ENCODE results near the gene NFASC. TPM values are rescaled to one million over a fixed set of nuclear protein-coding genes. Genes with fewer than 3 reads are reported as not detected.

Gene NFASC
- total RNA-seq, 5 donors from 2014 or later (not counting 1 experiment from before 2014, with no cell fraction given) = 0.13 to 0.35 (median 0.19) TPM; not detected in 2

DNA sequence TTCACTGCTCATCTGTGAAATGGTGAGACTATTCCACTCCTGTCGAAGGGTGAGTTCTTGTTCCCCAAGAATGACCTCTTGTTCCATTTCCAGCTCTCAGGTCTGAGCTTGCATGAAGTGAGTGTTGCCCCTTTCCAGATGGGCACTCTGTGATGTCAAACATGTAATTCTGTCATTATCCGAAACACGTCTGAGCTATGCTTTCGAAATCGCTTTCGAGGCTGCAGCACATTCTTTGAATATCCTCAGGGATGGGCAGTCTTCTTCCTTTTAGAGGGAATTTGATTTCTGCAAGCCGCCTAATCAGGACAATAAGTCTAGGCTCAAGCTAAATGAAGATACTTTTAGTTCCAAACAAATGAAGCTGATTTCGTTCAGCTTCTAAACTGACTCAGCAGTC lies 15.1 kb downstream of the NFASC start:
- ATAC-seq (replicated peaks in 1 of 4) (no peak), DNase-seq (no peak)
- Mint-ChIP-seq H3K4me3 (no peak overlapping the region), H3K4me1 (no peaks in the 10 kb centered on the region), H3K9me3 (no peaks in the 10 kb centered on the region), H3K36me3 (no peaks in the 10 kb centered on the region), H3K27me3 (peaks cover 14 to 18% of the 10 kb centered on the region in 2 donors), H3K27ac (no peak overlapping the region)
- Histone ChIP-seq H3K4me3 (ENCODE audit: control insufficient read depth in 1 of 2, extremely low read depth in 1 of 2, low read length in 1 of 2) (no peak overlapping the region), H3K27me3 (replicated peaks in 1 of 2; ENCODE audit: control insufficient read depth in 2 of 2, extremely low read depth in 1 of 2, insufficient read depth in 2 of 2, low read length in 1 of 2) (peaks cover 7 to 9% of the 10 kb centered on the region in 2 experiments), H3K4me1 (ENCODE audit: control insufficient read depth in 1 of 2, extremely low read depth in 1 of 2, insufficient read depth in 2 of 2, low read length in 2 of 2) (no peaks in the 10 kb centered on the region), H3K36me3 (ENCODE audit: control insufficient read depth in 2 of 2, extremely low read depth in 1 of 2, insufficient read depth in 1 of 2, low read length in 1 of 2) (no peaks in the 10 kb centered on the region), H3K27ac (ENCODE audit: low read length) (no peak overlapping the region), H3K9me3 (no peaks in the 10 kb centered on the region)
- ChIA-PET CTCF (no interaction called here), POLR2A (interaction anchor here in 1 of 2 donors (0.5 kb wide), 1 partner anchor 25 kb away, joined by 3 read pairs; no protein-coding TSS in a partner anchor)
- 87% methylated on average over 5 of the region's 8 CpGs for WGBS (ENCODE audit: insufficient coverage)

DNA sequence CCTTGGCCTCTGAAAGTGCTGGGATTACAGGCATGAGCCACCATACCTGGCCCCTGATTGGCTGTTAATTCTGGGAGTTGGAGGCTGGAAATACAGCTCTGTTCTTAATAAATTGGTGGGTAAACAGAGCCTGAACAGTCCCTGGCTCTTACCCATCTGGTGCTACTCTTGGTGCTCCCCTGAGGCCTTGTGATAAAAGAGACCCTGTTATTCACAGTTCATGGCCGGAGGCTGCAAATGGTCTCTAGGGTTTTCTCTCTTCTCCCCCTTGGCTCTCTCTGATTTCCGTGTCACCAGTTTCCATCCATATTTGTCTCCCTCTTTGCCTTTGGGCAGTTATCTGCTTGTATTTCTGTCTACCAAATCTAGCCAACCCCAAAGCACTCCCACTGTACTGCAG lies 17.2 kb downstream of the NFASC start:
- no peak for ATAC-seq (replicated peaks in 1 of 4)
- Histone ChIP-seq H3K4me3 (ENCODE audit: control insufficient read depth in 1 of 2, extremely low read depth in 1 of 2, low read length in 1 of 2) (no peak overlapping the region), H3K27ac (ENCODE audit: low read length) (no peak overlapping the region), H3K4me1 (ENCODE audit: control insufficient read depth in 1 of 2, extremely low read depth in 1 of 2, insufficient read depth in 2 of 2, low read length in 2 of 2) (no peaks in the 10 kb centered on the region), H3K36me3 (ENCODE audit: control insufficient read depth in 2 of 2, extremely low read depth in 1 of 2, insufficient read depth in 1 of 2, low read length in 1 of 2) (no peaks in the 10 kb centered on the region), H3K27me3 (replicated peaks in 1 of 2; ENCODE audit: control insufficient read depth in 2 of 2, extremely low read depth in 1 of 2, insufficient read depth in 2 of 2, low read length in 1 of 2) (peaks cover 7 to 20% of the 10 kb centered on the region in 2 experiments), H3K9me3 (no peaks in the 10 kb centered on the region)
- 91% methylated on average over 2 of the region's 2 CpGs for WGBS (ENCODE audit: insufficient coverage)
- DNase-seq = no peak
- H3K4me3 Mint-ChIP-seq = no peak overlapping the region
- no peaks in the 10 kb centered on the region for H3K9me3 Mint-ChIP-seq
- H3K4me1 Mint-ChIP-seq = no peaks in the 10 kb centered on the region
- no peak overlapping the region for H3K27ac Mint-ChIP-seq
- peaks cover 18 to 23% of the 10 kb centered on the region in 2 donors for H3K27me3 Mint-ChIP-seq
- POLR2A ChIA-PET = no interaction called here
- CTCF ChIA-PET = no interaction called here
- no peaks in the 10 kb centered on the region for H3K36me3 Mint-ChIP-seq

DNA sequence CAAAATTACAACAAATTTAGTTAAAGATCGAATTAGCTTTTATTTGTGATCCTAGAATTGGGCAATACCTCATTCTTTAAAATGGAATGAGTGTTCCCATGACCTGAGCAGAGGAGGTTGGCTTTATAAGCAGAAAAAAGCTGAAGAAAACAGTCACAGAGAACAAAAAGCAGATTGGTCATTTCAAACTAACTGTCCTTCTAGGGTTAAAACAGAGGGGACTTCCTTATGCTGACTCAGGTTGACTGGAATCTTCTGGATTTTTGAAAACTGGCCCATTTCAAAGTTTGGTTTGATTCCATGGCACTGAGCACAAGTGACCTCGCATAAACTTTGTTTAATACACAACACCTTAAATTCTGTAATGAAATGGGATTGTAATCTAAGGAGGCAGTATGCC lies 17.6 kb downstream of the NFASC start:
- CTCF ChIA-PET = interaction anchor here in 1 of 2 donors (0.6 kb wide), 1 partner anchor 337 kb away, joined by 3 read pairs; no protein-coding TSS in a partner anchor

DNA sequence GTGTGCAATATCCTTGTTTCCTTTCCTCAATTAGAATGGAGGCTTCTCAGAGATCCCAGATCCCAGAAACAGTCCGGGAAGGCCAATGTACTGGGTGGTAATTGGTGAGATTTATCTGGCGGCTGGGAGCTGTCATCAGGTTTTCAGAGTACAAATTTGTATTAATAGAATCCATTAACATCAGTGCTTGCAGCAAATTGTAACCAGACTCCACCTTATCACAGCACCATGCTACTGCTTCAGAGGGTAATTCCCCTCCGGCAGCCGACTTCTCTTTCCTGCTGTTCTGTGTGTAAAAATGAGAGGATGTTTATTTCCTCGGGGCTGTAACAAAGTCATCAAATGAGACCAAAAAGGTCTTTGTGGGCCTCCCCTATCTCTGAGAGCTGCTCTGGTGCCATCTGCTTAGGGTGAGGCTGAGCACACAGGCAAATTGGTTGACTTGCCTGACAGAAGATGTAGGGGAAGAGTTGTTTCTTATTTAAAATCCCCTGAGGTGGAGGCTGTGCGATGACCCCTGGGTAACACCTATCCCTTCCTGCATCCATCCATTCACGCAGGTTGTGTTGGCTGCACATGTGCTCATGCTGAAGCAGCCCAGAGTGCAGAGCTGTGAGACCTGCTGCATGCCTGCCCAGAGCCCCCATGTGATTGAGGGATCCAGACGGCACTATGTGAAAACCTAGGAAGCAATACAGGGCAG lies 19.2 kb downstream of the NFASC start:
- Mint-ChIP-seq H3K4me3 (no peak overlapping the region), H3K27me3 (peaks cover 23 to 32% of the 10 kb centered on the region in 2 donors), H3K27ac (no peak overlapping the region), H3K9me3 (no peaks in the 10 kb centered on the region), H3K36me3 (no peaks in the 10 kb centered on the region), H3K4me1 (no peaks in the 10 kb centered on the region)
- POLR2A ChIA-PET = no interaction called here
- peaks cover 4 to 14% of the 10 kb centered on the region in 2 experiments for H3K27me3 ChIP-seq (replicated peaks in 1 of 2; ENCODE audit: control insufficient read depth in 2 of 2, extremely low read depth in 1 of 2, insufficient read depth in 2 of 2, low read length in 1 of 2)
- no CpG with 5 or more reads among the region's 8 CpGs for WGBS (ENCODE audit: insufficient coverage)
- DNase-seq (no peak), ATAC-seq (replicated peaks in 1 of 4) (no peak)
- H3K9me3 ChIP-seq = no peaks in the 10 kb centered on the region
- H3K27ac ChIP-seq (ENCODE audit: low read length) = no peak overlapping the region
- H3K4me1 ChIP-seq (ENCODE audit: control insufficient read depth in 1 of 2, extremely low read depth in 1 of 2, insufficient read depth in 2 of 2, low read length in 2 of 2) = no peaks in the 10 kb centered on the region
- CTCF ChIA-PET = no interaction called here
- no peaks in the 10 kb centered on the region for H3K36me3 ChIP-seq (ENCODE audit: control insufficient read depth in 2 of 2, extremely low read depth in 1 of 2, insufficient read depth in 1 of 2, low read length in 1 of 2)
- H3K4me3 ChIP-seq (ENCODE audit: control insufficient read depth in 1 of 2, extremely low read depth in 1 of 2, low read length in 1 of 2) = no peak overlapping the region

More for the DNA sequence above, 17.6 kb downstream of the NFASC start:
- no peaks in the 10 kb centered on the region for H3K4me1 Mint-ChIP-seq
- no CpG with 5 or more reads among the region's 2 CpGs for WGBS (ENCODE audit: insufficient coverage)
- Histone ChIP-seq H3K9me3 (no peaks in the 10 kb centered on the region), H3K27ac (ENCODE audit: low read length) (no peak overlapping the region), H3K4me1 (ENCODE audit: control insufficient read depth in 1 of 2, extremely low read depth in 1 of 2, insufficient read depth in 2 of 2, low read length in 2 of 2) (no peaks in the 10 kb centered on the region), H3K36me3 (ENCODE audit: control insufficient read depth in 2 of 2, extremely low read depth in 1 of 2, insufficient read depth in 1 of 2, low read length in 1 of 2) (no peaks in the 10 kb centered on the region), H3K27me3 (replicated peaks in 1 of 2; ENCODE audit: control insufficient read depth in 2 of 2, extremely low read depth in 1 of 2, insufficient read depth in 2 of 2, low read length in 1 of 2) (peaks cover 7 to 18% of the 10 kb centered on the region in 2 experiments), H3K4me3 (ENCODE audit: control insufficient read depth in 1 of 2, extremely low read depth in 1 of 2, low read length in 1 of 2) (no peak overlapping the region)
- no peak overlapping the region for H3K27ac Mint-ChIP-seq
- H3K27me3 Mint-ChIP-seq = peaks cover 22 to 27% of the 10 kb centered on the region in 2 donors
- no peak overlapping the region for H3K4me3 Mint-ChIP-seq
- POLR2A ChIA-PET = no interaction called here
- no peaks in the 10 kb centered on the region for H3K9me3 Mint-ChIP-seq
- DNase-seq (no peak), ATAC-seq (replicated peaks in 1 of 4) (no peak)
- H3K36me3 Mint-ChIP-seq = no peaks in the 10 kb centered on the region

DNA sequence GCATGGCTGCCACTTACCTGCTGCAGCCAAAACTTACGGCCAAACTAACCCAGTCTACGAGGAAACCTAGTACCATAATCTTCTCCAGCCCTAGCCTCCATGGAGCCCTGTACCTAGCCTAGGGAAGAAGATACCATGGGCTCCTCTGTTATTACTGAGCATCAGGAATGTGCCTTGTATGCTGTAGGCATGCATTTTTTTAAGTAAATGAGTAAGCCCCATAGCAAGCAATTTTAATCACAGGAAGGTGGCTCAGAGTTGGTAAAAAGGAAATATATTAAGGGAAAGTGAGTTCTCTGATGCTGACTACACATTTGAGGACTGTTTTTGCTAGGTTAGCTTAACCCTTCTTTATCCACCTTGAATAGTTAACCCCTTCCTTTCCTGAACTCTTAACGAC lies 21.2 kb downstream of the NFASC start:
- H3K4me1 Mint-ChIP-seq = no peaks in the 10 kb centered on the region
- ATAC-seq (replicated peaks in 1 of 4) (no peak), DNase-seq (no peak)
- Histone ChIP-seq H3K4me1 (ENCODE audit: control insufficient read depth in 1 of 2, extremely low read depth in 1 of 2, insufficient read depth in 2 of 2, low read length in 2 of 2) (no peaks in the 10 kb centered on the region), H3K27ac (ENCODE audit: low read length) (no peak overlapping the region), H3K27me3 (replicated peaks in 1 of 2; ENCODE audit: control insufficient read depth in 2 of 2, extremely low read depth in 1 of 2, insufficient read depth in 2 of 2, low read length in 1 of 2) (peaks cover 2 to 16% of the 10 kb centered on the region in 2 experiments), H3K36me3 (ENCODE audit: control insufficient read depth in 2 of 2, extremely low read depth in 1 of 2, insufficient read depth in 1 of 2, low read length in 1 of 2) (no peaks in the 10 kb centered on the region), H3K4me3 (ENCODE audit: control insufficient read depth in 1 of 2, extremely low read depth in 1 of 2, low read length in 1 of 2) (no peak overlapping the region), H3K9me3 (no peaks in the 10 kb centered on the region)
- ChIA-PET POLR2A (no interaction called here), CTCF (no interaction called here)
- H3K4me3 Mint-ChIP-seq = no peak overlapping the region
- no peak overlapping the region for H3K27ac Mint-ChIP-seq
- 49% methylated on average over 3 of the region's 3 CpGs for WGBS (ENCODE audit: insufficient coverage)
- H3K27me3 Mint-ChIP-seq = peaks cover 36 to 44% of the 10 kb centered on the region in 2 donors
- H3K36me3 Mint-ChIP-seq = no peaks in the 10 kb centered on the region
- H3K9me3 Mint-ChIP-seq = no peaks in the 10 kb centered on the region

DNA sequence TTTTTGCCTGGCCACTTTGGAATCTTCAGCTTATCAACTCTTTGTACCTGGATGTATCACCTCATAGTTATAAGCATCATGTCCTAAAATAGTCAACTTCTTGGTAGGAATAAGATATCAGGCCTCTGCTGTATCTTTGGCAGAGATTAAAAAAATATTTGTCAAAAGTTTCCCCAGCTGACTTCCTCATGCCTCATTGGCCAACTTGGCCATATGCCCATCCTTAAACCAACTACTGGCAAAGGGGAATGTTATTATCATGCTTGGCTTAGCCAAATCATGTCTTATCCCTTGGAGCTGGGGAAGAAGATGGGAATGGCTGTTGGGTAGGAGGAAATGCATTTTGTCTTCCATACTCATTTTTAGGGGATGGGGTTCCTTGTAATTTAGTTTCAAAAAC lies 23.4 kb downstream of the NFASC start:
- POLR2A ChIA-PET = no interaction called here
- no peaks in the 10 kb centered on the region for H3K36me3 Mint-ChIP-seq
- CTCF ChIA-PET = no interaction called here
- Histone ChIP-seq H3K27ac (ENCODE audit: low read length) (no peak overlapping the region), H3K36me3 (ENCODE audit: control insufficient read depth in 2 of 2, extremely low read depth in 1 of 2, insufficient read depth in 1 of 2, low read length in 1 of 2) (no peaks in the 10 kb centered on the region), H3K27me3 (replicated peaks in 1 of 2; ENCODE audit: control insufficient read depth in 2 of 2, extremely low read depth in 1 of 2, insufficient read depth in 2 of 2, low read length in 1 of 2) (peaks cover 0 to 25% of the 10 kb centered on the region in 2 experiments), H3K9me3 (no peaks in the 10 kb centered on the region), H3K4me3 (ENCODE audit: control insufficient read depth in 1 of 2, extremely low read depth in 1 of 2, low read length in 1 of 2) (no peak overlapping the region), H3K4me1 (ENCODE audit: control insufficient read depth in 1 of 2, extremely low read depth in 1 of 2, insufficient read depth in 2 of 2, low read length in 2 of 2) (no peaks in the 10 kb centered on the region)
- H3K27ac Mint-ChIP-seq = no peak overlapping the region
- no peak for DNase-seq
- no peaks in the 10 kb centered on the region for H3K9me3 Mint-ChIP-seq
- H3K4me1 Mint-ChIP-seq = no peaks in the 10 kb centered on the region
- no peak overlapping the region for H3K4me3 Mint-ChIP-seq
- H3K27me3 Mint-ChIP-seq = peaks cover 46 to 47% of the 10 kb centered on the region in 2 donors
- no peak for ATAC-seq (replicated peaks in 1 of 4)
